NCI-H446 treated with DMSO at 0.1 percent for 48 hours (cell line): ENCODE results near the gene SLC25A3.
A peak's percentile ranks its signal among the peaks of the same experiment; 100 is the strongest.
"Not testable (repeated sequence)": the region's sequence is repeated elsewhere in the genome, so short reads cannot be mapped to it uniquely, and the experiment has no call there.

Experiments used
- DNase-seq: peaks from one replicate; lab custom pipeline; 2025; lab: John Stamatoyannopoulos, UW

The SLC25A3 gene

DNA sequence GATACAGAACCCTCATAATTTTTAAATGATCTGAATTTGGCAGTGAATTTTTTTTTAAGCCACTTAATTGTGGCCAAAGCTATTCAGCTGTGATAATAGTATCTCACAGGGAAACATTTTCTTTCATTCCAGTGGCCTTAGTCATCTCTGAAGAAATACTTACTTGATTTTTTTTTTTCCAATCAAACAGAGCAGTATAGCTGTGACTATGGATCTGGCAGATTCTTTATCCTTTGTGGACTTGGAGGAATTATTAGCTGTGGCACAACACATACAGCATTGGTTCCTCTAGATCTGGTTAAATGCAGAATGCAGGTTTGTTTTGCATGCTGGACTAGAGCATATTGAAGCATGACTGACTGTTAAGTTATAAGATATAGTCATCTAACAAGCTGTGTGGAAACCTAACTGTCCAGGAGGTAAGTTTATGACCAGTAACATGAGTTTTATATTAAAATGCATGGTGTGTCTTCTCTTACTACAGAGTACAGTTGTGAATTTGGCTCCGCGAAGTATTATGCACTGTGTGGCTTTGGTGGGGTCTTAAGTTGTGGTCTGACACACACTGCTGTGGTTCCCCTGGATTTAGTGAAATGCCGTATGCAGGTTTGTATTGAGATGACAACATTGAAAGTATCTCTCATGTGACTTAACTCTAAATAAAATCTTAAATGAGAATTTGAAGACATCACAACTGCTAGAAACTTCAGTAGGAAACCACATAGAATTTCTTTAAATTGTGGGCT is 1.9 kb downstream of the SLC25A3 start:
- DNase-seq: no peak

DNA sequence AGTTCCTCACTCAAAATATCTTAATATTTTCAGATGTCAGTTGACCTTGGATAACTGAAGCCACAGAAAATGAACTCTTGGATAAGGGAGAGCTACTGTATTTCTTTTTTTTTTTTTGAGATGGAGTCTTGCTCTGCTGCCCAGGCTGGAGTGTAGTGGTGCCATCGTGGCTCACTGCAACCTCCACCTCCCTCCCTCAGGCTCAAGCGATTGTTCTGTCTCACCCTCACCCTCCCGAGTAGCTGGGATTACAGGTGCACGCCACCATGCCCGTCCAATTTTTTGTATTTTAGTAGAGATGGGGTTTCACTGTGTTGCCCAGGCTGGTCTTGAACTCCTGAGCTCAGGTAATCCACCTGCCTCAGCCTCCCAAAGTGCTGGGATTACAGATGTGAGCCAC is 3.8 kb downstream of the SLC25A3 start:
- not testable (repeated sequence) for DNase-seq

DNA sequence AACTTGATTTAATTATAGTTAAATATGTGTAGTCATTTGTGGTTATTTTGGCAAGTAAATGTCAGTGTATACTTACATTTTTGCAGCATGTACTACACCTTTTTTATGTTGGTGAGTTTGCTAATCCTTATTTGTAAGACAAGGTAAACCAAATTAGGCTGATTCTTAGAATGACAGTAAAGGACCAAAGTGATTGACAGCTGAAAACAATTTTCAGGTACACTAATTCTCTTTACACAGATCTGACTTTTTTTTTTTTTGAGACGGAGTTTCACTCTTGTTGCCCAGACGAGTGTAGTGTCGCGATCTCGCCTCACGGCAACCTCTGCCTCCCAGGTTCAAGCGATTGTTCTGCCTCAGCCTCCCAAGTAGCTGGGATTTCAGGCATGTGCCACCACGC is 8.4 kb downstream of the SLC25A3 start:
- DNase-seq: no peak

DNA sequence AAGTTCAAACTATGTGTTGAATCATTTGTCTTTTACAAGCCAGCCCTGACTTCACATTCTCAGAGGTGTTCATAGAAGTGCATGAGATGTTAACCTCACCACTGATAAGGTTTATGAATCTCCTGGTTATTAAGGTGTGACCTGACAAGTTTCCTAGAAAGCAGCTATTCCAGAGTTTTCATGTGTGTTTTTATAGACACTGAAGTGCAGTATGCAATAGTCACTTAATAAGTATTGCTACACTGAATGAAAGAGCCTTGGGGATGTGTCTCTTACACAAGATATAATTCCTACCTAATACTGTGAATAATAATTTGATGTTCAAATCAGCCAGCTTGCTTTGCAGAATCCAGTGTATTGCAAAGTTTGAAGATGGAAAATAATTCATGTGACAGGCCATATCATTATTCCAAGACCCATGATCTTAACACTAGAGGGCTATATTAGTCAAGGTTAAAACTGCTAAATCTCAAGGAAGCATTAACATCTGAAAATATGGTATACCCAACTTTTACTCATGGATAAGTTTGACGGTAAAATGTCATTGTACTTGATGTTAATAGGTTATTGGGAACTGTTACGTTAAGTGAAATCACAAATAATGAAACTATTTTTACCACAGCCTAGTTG is 13.0 kb downstream of the SLC25A3 start:
- no peak for DNase-seq

DNA sequence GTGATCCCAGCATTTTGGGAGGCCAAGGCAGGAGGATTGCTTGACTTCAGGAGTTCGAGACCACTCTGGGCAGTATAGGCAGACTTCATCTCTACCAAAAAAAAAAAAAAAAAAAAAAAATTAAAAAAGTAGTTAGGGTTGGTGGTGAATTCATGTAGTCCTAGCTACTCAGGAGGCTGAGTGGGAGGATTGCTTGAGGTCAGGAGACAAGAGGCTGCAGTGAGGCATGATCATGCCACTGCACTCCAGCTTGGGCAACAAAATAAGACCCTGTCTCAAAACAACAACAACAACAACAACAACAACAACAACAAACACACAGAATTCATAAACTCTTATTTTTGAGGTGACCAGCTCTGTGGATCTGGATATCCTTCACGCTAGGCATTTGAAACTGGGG is 17.1 kb downstream of the SLC25A3 start:
- DNase-seq: no peak

DNA sequence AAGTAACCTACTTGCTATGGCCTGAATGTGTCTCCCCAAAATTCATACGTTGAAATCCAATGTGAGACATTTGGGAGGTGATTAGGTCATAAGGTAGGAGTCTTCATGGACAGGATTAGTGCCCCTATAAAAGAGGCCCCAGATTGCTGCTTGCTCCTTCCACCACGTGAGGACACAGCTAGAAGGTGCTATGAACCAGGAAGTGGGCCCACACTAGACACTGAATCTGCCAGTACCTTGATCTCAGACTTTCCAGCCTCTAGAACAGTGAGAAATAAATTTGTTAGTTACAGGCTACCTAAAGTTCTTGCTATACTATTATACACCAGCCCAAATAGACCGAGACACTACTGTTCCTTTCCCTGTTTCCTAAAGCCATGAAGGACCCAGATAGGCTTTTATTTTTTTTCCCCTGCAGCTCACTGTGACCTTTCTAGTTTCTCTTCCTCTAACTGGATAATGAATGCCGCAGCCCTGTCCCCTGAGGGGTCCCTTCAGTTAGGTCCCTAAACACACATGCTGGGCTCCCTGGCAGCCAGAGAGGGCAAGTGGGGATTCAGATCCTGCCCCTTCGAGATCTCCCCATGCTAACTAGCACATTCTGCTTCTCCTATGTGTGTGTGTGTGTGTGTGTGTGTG is 19.3 kb downstream of the SLC25A3 start:
- DNase-seq: no peak

DNA sequence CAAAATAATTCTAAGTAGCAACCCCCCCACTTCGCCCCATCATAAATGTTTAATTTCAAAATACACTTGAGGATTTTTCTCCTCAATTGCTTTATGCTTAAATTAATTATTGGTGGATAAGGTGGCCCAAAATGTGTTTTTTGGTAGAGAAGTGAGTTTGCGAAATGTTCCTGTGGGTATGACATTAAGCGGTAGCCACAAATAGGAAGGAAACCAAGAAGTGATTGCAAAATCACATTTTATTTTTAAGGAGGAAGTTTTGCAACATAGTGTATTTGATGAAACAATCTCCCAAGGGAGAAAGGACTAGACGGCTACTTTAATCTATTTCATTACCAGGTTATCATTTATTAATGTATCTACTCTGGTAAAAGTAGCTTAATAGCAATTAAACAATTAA is 25.5 kb downstream of the SLC25A3 start:
- DNase-seq: no peak

DNA sequence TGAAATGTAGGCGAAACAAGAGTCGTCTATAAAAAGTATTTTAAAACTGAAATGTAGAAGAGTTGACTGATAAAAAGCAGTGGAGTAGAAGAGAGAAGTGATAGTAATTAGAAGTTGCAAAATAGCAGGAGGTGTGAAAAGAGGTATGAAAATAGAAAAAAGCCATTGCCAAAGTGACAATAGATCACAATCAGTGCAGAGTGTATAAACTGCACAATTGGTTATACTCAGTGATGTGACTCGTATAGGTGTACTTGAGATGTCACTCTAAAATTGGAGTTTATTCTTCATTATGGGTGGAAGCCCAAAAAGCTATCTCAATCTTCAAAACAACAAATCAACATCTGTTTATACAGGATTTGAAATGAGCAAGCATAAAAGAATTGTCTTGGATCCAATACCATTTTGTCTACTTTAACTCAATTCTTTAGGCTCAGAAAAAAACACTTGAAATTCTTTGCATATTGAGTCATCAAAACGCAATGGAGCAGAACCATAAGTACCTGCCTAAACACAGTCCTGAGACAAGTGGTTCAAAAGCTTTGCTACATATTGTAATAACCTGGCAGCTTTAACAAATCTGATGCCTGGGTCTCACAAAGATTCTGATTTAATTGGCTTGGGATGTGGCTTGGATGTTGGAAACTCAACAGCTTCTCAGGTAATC is 42.3 kb downstream of the SLC25A3 start:
- DNase-seq: peak; percentile 53

DNA sequence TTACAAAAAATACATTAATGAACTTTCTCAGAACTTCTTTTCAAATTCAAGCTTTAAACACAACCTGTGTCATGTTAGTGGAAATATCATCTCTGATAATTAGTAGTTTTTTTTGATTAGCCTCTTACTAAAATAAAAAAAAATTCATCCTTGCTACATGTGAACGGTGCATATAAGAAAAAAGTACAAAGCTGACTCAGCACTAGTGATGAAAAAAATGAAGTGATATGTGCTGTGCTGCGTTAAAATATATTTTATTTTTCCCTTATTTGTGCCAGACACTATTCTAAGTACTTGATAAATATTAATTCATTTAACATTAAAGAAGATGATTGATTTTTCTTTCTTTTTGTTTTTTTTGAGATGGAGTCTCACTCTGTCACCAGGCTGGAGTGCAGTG is 43.6 kb downstream of the SLC25A3 start:
- DNase-seq: no peak

DNA sequence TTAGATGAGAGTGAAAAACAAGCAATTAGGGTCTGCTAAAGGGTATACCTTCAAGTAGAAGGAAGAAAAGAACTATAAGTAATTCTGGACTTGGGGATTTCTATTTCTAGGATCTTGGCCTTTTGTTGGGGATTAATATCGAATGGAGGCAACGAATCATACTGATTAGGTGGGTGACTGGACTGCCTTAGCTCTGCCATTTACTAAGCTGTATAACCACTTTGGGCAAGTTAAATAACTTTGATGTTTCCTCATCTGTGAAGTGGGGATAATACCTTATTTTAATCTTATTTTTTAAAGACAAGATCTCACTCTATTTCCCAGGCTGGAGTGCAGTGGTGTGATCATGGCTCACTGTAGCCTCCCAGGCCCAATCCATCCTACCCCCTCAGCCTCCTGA is 44.5 kb downstream of the SLC25A3 start:
- no peak for DNase-seq

DNA sequence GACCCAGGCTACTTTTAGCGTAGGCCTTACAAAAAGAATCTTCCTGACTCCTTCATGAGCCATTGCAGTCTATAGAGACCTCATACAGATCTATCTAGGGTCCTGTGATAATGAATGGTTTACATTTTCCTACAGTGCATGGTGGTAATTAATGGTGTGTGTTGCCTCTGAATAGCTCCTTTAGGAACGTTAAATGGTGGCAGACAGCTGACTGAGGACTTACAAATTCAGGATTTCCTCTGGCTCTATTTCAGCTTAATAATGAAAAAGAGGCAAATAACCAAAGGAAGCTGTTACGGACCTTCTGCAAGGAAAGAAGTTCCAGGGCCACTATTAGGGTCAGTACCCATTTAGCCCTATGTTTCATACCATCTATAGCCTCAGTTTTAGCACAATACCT is 46.0 kb downstream of the SLC25A3 start:
- no peak for DNase-seq

DNA sequence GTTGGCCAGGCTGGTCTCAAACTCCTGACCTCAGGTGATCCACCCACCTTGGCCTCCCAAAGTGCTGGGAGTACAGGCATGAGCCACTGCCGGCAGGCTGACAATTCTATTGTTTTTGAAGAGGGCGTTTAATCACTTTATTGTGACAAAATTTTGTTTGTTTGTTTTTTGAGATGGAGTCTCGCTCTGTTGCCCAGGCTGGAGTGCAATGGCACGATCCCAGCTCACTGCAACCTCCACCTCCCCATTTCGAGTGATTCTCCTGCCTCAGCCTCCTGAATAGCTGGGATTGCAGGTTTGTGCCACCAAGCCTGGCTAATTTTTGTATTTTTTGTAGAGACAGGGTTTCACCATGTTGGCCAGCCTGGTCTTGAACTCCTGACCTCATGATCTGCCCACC is 49.3 kb downstream of the SLC25A3 start:
- DNase-seq: not testable (repeated sequence)

DNA sequence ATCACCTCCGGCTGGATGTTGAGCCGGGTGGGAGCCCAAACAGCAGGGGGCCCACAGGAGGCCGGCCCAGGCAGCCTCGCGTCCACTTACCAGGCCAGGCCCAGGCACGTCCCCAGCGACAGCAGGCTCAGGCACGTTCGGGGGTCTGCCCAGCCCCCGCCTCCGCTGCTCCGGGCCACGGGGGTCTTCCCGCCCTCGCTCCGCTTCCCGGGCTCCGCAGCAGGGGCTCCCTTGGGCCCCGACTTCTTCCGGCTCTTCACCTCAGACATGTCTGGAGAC is 50.9 kb downstream of the SLC25A3 start:
- no peak for DNase-seq

DNA sequence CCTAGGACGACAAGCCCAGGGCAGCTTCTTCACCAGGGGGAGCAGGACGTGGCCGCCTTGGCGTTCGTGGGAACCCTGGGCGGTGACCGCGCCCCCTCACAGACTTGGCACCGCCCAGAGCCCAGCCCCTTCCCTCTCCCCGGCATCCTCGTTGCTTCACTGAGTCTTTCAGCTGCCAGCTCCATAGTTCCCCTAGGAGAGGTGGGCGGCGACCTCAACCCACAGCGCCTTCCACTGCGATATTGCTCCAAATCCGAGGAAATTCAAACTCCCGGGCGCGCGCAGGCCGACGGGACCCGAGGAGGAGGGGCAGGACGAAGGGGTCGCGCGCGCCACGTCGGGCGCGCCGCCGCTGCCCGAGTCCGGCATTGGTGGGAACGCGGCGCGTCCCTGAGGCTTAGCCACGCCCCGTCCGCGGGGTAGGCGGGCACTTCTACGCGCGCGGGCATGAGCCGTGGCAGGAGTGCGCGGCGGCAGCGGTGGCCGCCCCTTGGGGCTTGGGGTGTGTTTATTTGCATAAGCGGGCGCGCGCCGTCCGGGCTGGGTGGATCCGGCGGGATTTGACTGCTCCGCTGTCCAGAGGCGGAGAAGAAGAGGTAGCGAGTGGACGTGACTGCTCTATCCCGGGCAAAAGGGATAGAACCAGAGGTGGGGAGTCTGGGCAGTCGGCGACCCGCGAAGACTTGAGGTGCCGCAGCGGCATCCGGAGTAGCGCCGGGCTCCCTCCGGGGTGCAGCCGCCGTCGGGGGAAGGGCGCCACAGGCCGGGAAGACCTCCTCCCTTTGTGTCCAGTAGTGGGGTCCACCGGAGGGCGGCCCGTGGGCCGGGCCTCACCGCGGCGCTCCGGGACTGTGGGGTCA is 51.5 kb downstream of the SLC25A3 start, which contains the start of the genes APAF1 and IKBIP:
TSS of gene APAF1 (plus strand) at position 579 of the 860 bp plus-strand sequence. CDS start 3,070 bp downstream, outside the sequence.
TSS of gene IKBIP (minus strand) at position 77 of the 860 bp plus-strand sequence. CDS start 87 bp downstream, outside the sequence.
- peak; percentile 93 for DNase-seq

DNA sequence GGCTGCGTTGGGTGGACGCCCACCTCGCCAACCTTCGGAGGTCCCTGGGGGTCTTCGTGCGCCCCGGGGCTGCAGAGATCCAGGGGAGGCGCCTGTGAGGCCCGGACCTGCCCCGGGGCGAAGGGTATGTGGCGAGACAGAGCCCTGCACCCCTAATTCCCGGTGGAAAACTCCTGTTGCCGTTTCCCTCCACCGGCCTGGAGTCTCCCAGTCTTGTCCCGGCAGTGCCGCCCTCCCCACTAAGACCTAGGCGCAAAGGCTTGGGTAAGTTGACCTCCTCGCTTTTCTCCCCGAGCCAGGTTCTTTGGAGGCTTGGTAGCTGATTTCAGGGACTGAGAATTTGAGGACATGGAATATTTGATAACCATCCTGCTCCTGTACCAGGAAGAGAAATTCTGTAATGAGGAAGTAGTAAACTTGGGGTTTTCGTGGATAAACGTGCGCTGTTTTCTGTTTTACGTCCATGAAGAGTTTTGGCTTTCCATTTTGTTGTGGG is 52.1 kb downstream of the SLC25A3 start:
- DNase-seq: no peak

DNA sequence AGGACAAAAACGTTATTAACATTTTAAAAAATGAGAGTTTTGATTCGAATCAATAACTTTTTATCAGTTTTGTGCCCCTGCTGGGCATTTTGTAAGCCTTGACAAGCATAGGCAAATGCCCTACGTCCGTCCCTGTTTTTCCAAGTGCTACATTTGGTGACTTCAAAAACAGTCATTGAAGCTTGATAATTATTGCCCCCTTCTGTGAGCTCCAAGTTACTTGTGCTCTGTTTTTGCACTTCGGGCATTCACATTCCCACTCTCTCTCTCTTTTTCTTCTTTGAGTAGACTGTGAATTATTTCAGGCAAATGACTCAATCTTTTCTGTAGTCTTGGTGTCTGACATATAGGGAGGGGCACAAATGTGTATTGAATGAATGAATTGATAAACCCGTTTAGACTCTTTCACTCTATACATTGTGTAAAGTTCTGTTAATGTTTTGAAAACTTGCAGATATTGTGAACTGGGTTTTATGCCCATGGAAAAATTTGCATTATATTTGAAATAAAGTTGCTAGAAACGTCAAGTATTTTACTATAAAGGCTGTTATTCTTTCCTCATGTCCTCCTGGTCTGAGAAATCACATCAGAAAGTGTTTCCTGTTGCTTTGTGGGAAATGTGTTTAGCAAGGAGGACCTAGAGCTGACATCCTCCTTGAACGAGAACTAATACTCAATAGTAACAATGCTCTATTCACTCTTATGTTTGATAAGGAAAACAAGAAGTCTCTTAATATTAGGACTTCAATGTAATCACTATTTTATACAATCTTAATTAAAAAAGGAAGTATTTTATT is 53.0 kb downstream of the SLC25A3 start:
- no peak for DNase-seq

DNA sequence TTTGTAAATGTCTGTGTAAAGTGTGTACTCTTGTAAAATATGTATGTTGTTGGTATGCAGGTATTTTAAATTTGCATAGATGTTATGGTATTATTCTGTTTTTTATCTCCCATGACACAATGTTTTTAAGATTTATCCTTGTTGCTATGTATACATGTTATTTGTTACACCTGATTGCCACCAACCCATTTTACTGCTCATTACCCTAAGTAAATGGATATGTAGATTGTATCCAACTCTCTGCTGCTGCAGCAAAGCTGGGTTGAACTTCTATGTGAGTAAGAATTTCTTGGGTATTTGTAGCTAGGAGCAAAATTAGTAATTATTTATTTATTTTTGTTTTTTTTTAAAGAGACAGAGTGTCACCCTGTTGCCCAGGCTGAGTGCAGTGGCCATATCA is 57.8 kb downstream of the SLC25A3 start:
- no peak for DNase-seq

DNA sequence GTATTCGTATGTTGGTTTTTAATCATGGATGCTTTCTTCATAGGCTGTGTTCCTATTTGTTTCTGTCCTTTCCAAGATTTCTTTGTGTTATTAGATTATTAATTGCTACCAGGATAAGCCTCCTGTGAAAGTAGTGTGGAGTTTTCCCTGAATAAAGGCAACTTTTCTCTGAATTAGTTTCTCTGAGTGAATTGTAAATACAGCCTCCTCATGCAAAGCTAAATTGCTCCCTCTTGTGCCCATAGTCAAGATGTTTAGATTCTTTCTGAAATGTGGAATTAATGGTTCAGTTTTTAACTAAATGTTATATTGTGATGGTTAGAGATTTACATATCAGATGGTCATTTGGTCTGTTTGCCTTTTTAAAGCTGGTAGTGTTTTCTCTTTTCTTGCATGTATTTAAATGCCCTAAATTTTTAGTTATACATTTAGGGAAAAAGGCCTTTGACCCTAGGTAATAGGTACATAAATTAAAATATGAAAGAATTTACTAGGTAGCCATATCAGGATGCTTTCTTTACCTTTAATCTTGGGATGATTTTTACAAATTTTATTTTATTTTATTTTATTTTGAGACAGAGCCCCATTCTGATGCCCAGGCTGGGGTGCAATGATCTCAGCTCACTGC is 60.5 kb downstream of the SLC25A3 start:
- DNase-seq: peak; percentile 26
